Right lobe of liver (tissue), 6 donors: ENCODE results near the gene BTNL3. TPM values are rescaled to one million over a fixed set of nuclear protein-coding genes. Genes with fewer than 3 reads are reported as not detected.
"Not testable (repeated sequence)": the region's sequence is repeated elsewhere in the genome, so short reads cannot be mapped to it uniquely, and the experiment has no call there.

Experiments used
- ATAC-seq, 4 donors: fragments of 200-7000 bp; cut with Tn5 transposase; one replicate each; pipeline ENCODE4 v1.9.1; 2020; ENCODE audit warnings: mild to moderate bottlenecking in 4 of 4, moderate library complexity in 4 of 4
- DNase-seq, 3 donors: peaks; one replicate each; pipeline ENCODE4 v3.0.0-alpha.2; 2020
- H3K27ac ChIP-seq, 3 donors: fragments of 200-600 bp; one replicate each; pipeline ENCODE4 v1.8.0; 2022
- H3K27me3 ChIP-seq, 2 donors: fragments of 200-600 bp; one replicate each; pipeline ENCODE4 v1.8.0; 2022
- H3K36me3 ChIP-seq, 4 donors: fragments of 200-600 bp; sonication (generic) in 1 of 4; one replicate each; pipeline versions ENCODE4 v1.5.1 to v1.8.0; 2017 to 2022; ENCODE audit warnings: control low read depth in 1 of 4
- H3K4me1 ChIP-seq, 4 donors: fragments of 200-600 bp; sonication (generic) in 1 of 4; one replicate each; pipeline versions ENCODE4 v1.5.1 to v1.8.0; 2017 to 2022; ENCODE audit warnings: control low read depth in 1 of 4
- H3K4me3 ChIP-seq, 3 donors: fragments of 200-600 bp; one replicate each; pipeline ENCODE4 v1.8.0; 2022
- H3K9me3 ChIP-seq, 4 donors: fragments of 200-600 bp; sonication (generic) in 1 of 4; one replicate each; pipeline versions ENCODE4 v1.5.1 to v1.8.0; 2017 to 2022; ENCODE audit warnings: control low read depth in 1 of 4
- POLR2A ChIP-seq: fragments of 450-650 bp; IDR thresholded peaks from one replicate; pipeline ENCODE4 v1.6.1; 2017; ENCODE audit warnings: antibody characterized with exemption, mild to moderate bottlenecking
- WGBS: methylation state at CpG from one replicate; pipeline ENCODE4 v1.1.6; 2018; ENCODE audit warnings: low coverage, low lambda C conversion rate; ENCODE audit not compliant: insufficient coverage; ENCODE audit errors: missing lambda C conversion rate; 5-methylcytosine and 5-hydroxymethylcytosine counted together
- intact Hi-C, 2 donors: fragments of 100-400 bp; cut with DNase I; formaldehyde crosslinking; loops; one replicate each; pipeline versions ENCODE4 v1.11.2 to v1.14.1; 2022
- total RNA-seq, 6 experiments: library from RNA; depleted of rRNA in 2 of 6; stranded (reverse); fragments of >200 nt in 2 of 6; fragmentation: NEBNext Ultra II Directional in 3 of 6; extraction: Animal tissue kit (Norgen Biotek cat#: 25700) in 3 of 6; gene quantifications; one replicate each; pipeline versions ENCODE4 v1.1.0 to v1.2.4, GENCODE V29; 2016 to 2023
- TF ChIP-seq, protein P1 (sequence below), 4 donors: fragments of 200-600 bp in 3 of 4; fragments of 450-650 bp in 1 of 4; IDR thresholded peaks; one replicate each; pipeline versions ENCODE4 v1.5.1 to v1.8.0; 2016 to 2022; ENCODE audit warnings: antibody characterized with exemption in 4 of 4, mild to moderate bottlenecking in 2 of 4
- donor health status: DM: no; HTN: yes; CAD: no.
- donor health status: DM: no; HTN: no; CAD: no.
- donor health status: DM: no; HTN: no; CAD: no.
- donor health status: DM: no; HTN: yes; CAD: no.
- donor health status: DM: no; HTN: yes; CAD: no.

Gene BTNL3
- total RNA-seq, 6 experiments from 2014 or later, result not detected

DNA sequence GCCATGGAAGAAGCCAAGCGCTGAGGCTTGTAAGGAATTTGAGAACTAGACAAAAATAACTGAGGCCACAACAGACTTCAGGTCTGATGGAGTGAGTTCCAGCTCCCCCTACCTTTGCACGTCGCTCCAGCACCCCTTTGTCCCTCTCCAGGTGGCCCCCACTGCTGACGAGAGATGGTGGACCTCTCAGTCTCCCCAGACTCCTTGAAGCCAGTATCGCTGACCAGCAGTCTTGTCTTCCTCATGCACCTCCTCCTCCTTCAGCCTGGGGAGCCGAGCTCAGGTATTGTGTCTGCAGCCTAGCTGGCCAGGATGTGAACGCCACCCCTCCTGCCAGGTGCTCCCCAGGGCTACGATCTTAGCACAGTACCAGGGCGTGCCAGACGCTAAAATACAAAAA lies 56.7 kb downstream of the BTNL3 start:
- intact Hi-C loops, result no loop called here
- Histone ChIP-seq H3K9me3 (no peaks in the 10 kb centered on the region), H3K4me1 (no peaks in the 10 kb centered on the region), H3K27me3 (peaks cover 0 to 13% of the 10 kb centered on the region in 2 donors), H3K36me3 (no peaks in the 10 kb centered on the region), H3K27ac (no peak overlapping the region), H3K4me3 (no peak overlapping the region)
- 35% methylated on average over 4 of the region's 10 CpGs for WGBS
- ATAC-seq (no peak), DNase-seq (peak in 1 of 3 donors; percentile 26)
- TF ChIP-seq, protein P1, sequence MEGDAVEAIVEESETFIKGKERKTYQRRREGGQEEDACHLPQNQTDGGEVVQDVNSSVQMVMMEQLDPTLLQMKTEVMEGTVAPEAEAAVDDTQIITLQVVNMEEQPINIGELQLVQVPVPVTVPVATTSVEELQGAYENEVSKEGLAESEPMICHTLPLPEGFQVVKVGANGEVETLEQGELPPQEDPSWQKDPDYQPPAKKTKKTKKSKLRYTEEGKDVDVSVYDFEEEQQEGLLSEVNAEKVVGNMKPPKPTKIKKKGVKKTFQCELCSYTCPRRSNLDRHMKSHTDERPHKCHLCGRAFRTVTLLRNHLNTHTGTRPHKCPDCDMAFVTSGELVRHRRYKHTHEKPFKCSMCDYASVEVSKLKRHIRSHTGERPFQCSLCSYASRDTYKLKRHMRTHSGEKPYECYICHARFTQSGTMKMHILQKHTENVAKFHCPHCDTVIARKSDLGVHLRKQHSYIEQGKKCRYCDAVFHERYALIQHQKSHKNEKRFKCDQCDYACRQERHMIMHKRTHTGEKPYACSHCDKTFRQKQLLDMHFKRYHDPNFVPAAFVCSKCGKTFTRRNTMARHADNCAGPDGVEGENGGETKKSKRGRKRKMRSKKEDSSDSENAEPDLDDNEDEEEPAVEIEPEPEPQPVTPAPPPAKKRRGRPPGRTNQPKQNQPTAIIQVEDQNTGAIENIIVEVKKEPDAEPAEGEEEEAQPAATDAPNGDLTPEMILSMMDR (IDR thresholded peaks at IDR 0.05), result no peak
- no peak for TF ChIP-seq POLR2A

DNA sequence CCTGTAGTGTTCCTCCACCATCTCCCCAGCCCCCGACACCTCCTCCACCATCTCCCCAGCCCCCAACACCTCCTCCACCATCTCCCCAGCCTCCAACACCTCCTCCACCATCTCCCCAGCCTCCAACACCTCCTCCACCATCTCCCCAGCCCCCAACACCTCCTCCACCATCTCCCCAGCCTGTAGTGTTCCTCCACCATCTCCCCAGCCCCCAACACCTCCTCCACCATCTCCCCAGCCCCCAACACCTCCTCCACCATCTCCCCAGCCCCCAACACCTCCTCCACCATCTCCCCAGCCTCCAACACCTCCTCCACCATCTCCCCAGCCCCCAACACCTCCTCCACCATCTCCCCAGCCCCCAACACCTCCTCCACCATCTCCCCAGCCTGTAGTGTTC lies 57.2 kb downstream of the BTNL3 start:
- H3K36me3 ChIP-seq, H3K9me3 ChIP-seq, H3K27ac ChIP-seq, H3K4me1 ChIP-seq, intact Hi-C loops, ATAC-seq, H3K4me3 ChIP-seq: not testable (repeated sequence)
- peaks cover 0 to 13% of the 10 kb centered on the region in 2 donors for H3K27me3 ChIP-seq
- 10% methylated on average over 1 of the region's 1 CpG for WGBS
- DNase-seq, result peak in 1 of 3 donors; percentile 50

DNA sequence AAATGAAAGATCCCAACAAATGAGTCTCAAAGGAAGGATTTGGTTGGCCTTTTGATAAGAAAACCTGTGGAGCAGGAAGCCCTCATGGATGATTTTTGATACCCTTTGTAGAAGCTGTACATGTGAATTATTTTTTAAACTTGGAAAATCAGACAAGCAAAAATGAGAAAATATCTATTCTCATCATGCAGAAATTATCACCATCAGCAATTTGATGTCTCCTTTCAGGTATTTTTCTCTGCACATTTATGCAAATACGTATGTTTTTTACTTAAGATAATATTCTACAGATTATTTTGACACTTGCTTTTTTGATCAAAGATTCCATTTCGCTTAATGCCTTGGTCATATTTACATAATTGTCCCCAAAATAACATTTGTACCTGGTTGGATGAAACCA lies 58.6 kb downstream of the BTNL3 start:
- no peak for ATAC-seq
- no peak for DNase-seq
- Histone ChIP-seq H3K36me3 (no peaks in the 10 kb centered on the region), H3K27me3 (peaks cover 0 to 23% of the 10 kb centered on the region in 2 donors), H3K4me3 (no peak overlapping the region), H3K27ac (no peak overlapping the region), H3K9me3 (no peaks in the 10 kb centered on the region), H3K4me1 (peaks cover 0 to under 1% (median 0%) of the 10 kb centered on the region in 4 donors)
- TF ChIP-seq, protein P1 (IDR thresholded peaks at IDR 0.05), result no peak
- TF ChIP-seq POLR2A, result no peak
- WGBS, result 48% methylated on average over 2 of the region's 2 CpGs
- intact Hi-C loops, result no loop called here

DNA sequence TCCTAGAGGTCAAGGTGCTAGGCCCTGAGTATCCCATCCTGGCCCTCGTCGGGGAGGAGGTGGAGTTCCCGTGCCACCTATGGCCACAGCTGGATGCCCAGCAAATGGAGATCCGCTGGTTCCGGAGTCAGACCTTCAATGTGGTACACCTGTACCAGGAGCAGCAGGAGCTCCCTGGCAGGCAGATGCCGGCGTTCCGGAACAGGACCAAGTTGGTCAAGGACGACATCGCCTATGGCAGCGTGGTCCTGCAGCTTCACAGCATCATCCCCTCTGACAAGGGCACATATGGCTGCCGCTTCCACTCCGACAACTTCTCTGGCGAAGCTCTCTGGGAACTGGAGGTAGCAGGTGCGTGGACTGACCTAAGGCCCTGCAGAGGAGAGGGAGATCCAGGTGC lies 59.3 kb downstream of the BTNL3 start:
- intact Hi-C loops, result no loop called here
- no peak for TF ChIP-seq POLR2A
- TF ChIP-seq, protein P1 (IDR thresholded peaks at IDR 0.05), result no peak
- 71% methylated on average over 6 of the region's 15 CpGs for WGBS
- no peak overlapping the region for H3K4me3 ChIP-seq
- peaks cover 0 to 4% (median 0%) of the 10 kb centered on the region in 4 donors for H3K4me1 ChIP-seq
- H3K27ac ChIP-seq, result no peak overlapping the region
- no peaks in the 10 kb centered on the region for H3K9me3 ChIP-seq
- H3K27me3 ChIP-seq, result peaks cover 0 to 23% of the 10 kb centered on the region in 2 donors
- DNase-seq, result peak in 1 of 3 donors; percentile 44
- H3K36me3 ChIP-seq, result no peaks in the 10 kb centered on the region
- ATAC-seq, result no peak

DNA sequence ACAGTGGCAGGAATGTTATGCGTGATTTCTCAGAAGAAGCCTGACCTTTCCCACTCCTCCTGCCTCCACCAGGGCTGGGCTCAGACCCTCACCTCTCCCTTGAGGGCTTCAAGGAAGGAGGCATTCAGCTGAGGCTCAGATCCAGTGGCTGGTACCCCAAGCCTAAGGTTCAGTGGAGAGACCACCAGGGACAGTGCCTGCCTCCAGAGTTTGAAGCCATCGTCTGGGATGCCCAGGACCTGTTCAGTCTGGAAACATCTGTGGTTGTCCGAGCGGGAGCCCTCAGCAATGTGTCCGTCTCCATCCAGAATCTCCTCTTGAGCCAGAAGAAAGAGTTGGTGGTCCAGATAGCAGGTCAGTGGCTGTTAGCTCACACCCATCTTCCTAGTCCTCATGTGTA lies 61.4 kb downstream of the BTNL3 start:
- DNase-seq, result no peak
- Histone ChIP-seq H3K36me3 (no peaks in the 10 kb centered on the region), H3K27ac (no peak overlapping the region), H3K9me3 (no peaks in the 10 kb centered on the region), H3K27me3 (peaks cover 0 to 31% of the 10 kb centered on the region in 2 donors), H3K4me1 (peaks cover 0 to 14% (median 0%) of the 10 kb centered on the region in 4 donors), H3K4me3 (no peak overlapping the region)
- no peak for ATAC-seq
- TF ChIP-seq, protein P1 (IDR thresholded peaks at IDR 0.05), result no peak
- no peak for TF ChIP-seq POLR2A
- 33% methylated on average over 1 of the region's 5 CpGs for WGBS
- intact Hi-C loops, result loop anchor here in 1 of 2 donors (10.0 kb wide), 1 partner anchor 65 kb away; no protein-coding TSS in a partner anchor
